Mucosa of descending colon (tissue), 3 donors: Measurements from ENCODE around the gene SF1. TPM values are rescaled to one million over a fixed set of nuclear protein-coding genes. Genes with fewer than 3 reads are reported as not detected.

Source experiments
- ATAC-seq: fragments of 200-7000 bp; cut with Tn5 transposase; one replicate; pipeline ENCODE4 v1.9.1; 2020; ENCODE audit warnings: mild to moderate bottlenecking, moderate library complexity
- DNase-seq, 3 donors: peaks; one replicate each; pipeline ENCODE4 v3.0.0-alpha.2; 2020
- H3K36me3 ChIP-seq: fragments of 200-600 bp; one replicate; pipeline ENCODE4 v1.8.0; 2021; ENCODE audit warnings: low read depth, mild to moderate bottlenecking
- H3K4me1 ChIP-seq: fragments of 200-600 bp; one replicate; pipeline ENCODE4 v1.8.0; 2021; ENCODE audit warnings: low read depth, mild to moderate bottlenecking
- H3K4me3 ChIP-seq: fragments of 200-600 bp; one replicate; pipeline ENCODE4 v1.8.0; 2021; ENCODE audit warnings: mild to moderate bottlenecking
- H3K9me3 ChIP-seq: fragments of 200-600 bp; one replicate; pipeline ENCODE4 v1.8.0; 2021; ENCODE audit warnings: mild to moderate bottlenecking
- intact Hi-C, 2 donors: fragments of 100-400 bp; cut with DNase I in 1 of 2; cut with micrococcal nuclease in 1 of 2; formaldehyde crosslinking; loops; one replicate each; pipeline versions ENCODE4 v1.11.0 to v1.11.1; 2022; cut with DNase I, micrococcal nuclease
- total RNA-seq, 3 donors: library from RNA; stranded (reverse); fragmentation: NEBNext Ultra II Directional in 2 of 3; extraction: Animal tissue kit (Norgen Biotek cat#: 25700) in 2 of 3; gene quantifications; one replicate each; pipeline versions ENCODE4 v1.2.1 to v1.2.4, GENCODE V29; 2021 to 2023
- TF ChIP-seq, protein P1 (sequence below): fragments of 200-600 bp; IDR thresholded peaks from one replicate; pipeline ENCODE4 v1.8.0; 2022; ENCODE audit warnings: antibody characterized with exemption, mild to moderate bottlenecking
- donor health status: DM: no; HTN: no; CAD: no; lungs with moderate emphysema.
- donor health status: DM: no; HTN: no; CAD: no.
- donor health status: DM: no; HTN: yes; CAD: no.

Gene SF1
- total RNA-seq, 3 donors from 2014 or later = 223 to 317 (median 241) TPM

DNA sequence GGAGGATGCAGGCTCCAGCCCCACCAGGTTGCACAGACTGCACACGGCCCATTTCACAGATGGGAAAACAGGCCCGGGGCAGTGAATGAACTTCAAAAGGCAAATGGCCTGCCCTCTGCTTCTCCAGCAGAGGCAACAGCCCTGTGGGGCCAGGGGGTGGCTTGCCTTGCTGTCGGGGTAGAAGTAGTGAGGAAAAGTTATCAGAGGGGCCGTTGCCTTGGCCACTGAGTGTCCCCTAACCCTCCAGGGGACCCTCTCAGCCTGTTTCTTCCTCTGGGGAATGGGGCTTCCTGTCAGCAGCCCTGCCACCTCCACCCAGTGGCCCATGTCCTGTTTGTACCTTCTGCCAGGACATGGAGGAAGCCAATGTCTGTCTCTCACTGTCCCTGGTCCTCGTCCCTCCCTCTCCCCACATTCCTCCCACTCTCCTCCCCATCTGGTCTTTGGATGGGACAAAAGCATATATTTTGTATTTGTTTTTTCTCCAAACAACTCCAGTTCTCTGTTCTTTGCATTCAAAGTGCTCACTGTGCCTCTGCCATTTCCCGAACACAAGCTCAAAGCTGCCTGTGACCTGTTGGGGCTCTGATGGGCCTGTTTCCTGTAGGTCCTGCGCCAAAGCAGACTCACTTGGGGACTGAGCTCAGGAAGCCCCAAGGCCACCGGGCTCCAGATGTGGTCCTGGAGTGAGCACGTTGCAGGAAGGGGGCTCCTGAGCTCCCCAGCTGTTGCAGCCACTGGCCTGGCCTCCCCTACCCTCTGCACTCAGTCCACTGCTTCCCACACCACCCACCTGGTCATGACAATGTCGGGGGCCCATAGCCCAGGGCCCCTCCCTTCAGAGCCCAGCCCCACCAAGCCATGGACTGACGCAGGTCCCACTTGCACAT, 15.2 kb upstream of the SF1 start:
- peak in 1 of 3 donors; percentile 33 for DNase-seq
- no peaks in the 10 kb centered on the region for H3K9me3 ChIP-seq
- intact Hi-C loops = no loop called here
- H3K4me1 ChIP-seq = no peaks in the 10 kb centered on the region
- no peaks in the 10 kb centered on the region for H3K36me3 ChIP-seq
- H3K4me3 ChIP-seq = no peak overlapping the region
- ATAC-seq = no peak
- TF ChIP-seq, protein P1, sequence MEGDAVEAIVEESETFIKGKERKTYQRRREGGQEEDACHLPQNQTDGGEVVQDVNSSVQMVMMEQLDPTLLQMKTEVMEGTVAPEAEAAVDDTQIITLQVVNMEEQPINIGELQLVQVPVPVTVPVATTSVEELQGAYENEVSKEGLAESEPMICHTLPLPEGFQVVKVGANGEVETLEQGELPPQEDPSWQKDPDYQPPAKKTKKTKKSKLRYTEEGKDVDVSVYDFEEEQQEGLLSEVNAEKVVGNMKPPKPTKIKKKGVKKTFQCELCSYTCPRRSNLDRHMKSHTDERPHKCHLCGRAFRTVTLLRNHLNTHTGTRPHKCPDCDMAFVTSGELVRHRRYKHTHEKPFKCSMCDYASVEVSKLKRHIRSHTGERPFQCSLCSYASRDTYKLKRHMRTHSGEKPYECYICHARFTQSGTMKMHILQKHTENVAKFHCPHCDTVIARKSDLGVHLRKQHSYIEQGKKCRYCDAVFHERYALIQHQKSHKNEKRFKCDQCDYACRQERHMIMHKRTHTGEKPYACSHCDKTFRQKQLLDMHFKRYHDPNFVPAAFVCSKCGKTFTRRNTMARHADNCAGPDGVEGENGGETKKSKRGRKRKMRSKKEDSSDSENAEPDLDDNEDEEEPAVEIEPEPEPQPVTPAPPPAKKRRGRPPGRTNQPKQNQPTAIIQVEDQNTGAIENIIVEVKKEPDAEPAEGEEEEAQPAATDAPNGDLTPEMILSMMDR = no peak

DNA sequence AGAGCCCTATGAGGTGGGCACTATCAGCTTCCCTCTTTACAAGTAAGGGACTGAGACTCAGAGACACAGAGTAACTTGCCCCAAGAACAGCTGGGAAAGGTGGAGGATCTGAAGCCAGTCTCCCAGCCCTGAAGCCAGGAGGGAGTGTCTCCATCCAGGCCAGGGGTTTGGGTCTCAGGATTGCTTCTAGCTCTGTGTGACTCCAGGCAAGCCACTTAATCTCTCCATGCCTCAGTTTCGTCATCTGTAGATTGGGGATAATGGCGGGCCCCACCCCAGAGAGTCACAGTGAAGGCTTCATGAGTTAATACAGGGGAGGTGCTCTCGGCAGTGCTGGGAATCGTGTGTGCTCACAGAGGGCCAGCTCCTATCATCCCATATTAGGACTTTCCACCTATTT, 14.1 kb upstream of the SF1 start:
- Histone ChIP-seq H3K4me1 (peaks cover 8% of the 10 kb centered on the region), H3K9me3 (no peaks in the 10 kb centered on the region), H3K4me3 (no peak overlapping the region), H3K36me3 (no peaks in the 10 kb centered on the region)
- TF ChIP-seq, protein P1 = no peak
- ATAC-seq (no peak), DNase-seq (no peak)
- intact Hi-C loops = no loop called here

DNA sequence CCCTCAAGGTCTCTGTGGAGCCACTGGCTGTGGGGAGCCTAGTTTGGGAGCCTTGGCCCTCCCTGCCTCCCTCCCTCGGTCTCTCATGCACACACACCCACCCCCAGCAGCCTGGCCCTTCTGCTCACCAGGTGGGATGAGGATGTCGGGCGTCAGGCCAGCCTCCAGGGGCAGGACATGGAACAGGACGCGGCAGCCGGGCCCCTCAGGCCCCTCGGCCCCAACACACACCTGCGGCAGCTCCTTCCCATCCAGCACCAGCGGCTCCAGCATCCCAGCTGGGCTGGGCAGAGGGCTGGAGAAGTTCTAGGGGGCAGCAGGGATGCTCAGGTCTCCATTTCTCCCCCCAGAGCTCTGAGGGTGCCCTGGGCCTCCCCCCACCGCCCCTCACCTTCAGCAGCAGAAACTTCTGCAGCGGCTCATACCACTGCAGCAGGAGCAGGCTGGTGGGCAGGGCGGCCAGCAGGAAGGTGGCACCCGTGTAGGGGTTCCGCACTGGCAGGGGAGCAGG, 13.5 kb upstream of the SF1 start:
- intact Hi-C loops = no loop called here
- H3K4me3 ChIP-seq = no peak overlapping the region
- ATAC-seq (no peak), DNase-seq (peak in 1 of 3 donors; percentile 46)
- no peaks in the 10 kb centered on the region for H3K36me3 ChIP-seq
- H3K4me1 ChIP-seq = peaks cover 10% of the 10 kb centered on the region
- TF ChIP-seq, protein P1 = no peak
- H3K9me3 ChIP-seq = no peaks in the 10 kb centered on the region

DNA sequence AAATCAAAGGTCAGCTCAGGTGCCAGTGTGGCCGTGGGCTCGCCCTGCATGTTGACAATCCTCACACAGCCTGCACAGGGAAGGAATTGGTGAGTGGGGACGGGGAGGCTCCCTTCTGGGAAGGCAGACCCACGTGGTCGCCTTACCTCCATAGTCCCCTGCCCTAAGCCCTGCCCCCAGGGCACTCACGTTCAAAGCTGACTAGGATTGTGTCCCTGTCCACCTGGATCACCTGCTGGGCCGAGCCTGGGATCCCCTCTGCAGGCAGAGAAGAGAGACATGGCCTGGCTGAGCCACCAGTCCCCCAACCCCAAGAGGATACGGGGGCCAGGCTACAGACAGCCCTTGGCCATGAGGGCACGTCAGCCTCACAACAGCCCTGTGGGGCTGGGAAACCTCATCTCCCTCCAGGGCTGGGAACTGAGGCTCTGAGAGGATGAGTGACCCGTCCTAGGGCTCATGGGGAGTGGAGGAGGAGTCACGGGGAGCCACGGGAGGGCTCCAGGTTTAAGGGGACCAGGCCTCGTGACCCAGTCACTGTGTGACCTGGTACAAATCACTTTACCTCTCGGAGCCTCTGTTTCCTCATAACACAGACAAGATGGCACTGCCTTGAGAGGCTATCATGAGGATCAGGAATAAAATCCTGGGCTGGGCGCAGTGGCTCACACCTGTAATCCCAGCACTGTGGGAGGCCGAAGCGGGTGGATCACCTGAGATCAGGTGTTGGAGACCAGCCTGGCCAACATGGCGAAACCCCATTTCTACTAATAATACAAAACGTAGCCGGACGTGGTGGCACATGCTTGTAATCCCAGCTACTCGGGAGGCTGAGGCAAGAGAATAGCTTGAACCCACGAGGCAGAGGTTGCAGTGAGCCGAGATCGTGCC, 12.1 kb upstream of the SF1 start:
- Histone ChIP-seq H3K36me3 (no peaks in the 10 kb centered on the region), H3K4me3 (no peak overlapping the region), H3K9me3 (no peaks in the 10 kb centered on the region), H3K4me1 (peaks cover 10% of the 10 kb centered on the region)
- DNase-seq (peak in 1 of 3 donors; percentile 43), ATAC-seq (no peak)
- TF ChIP-seq, protein P1 = no peak
- intact Hi-C loops = no loop called here

DNA sequence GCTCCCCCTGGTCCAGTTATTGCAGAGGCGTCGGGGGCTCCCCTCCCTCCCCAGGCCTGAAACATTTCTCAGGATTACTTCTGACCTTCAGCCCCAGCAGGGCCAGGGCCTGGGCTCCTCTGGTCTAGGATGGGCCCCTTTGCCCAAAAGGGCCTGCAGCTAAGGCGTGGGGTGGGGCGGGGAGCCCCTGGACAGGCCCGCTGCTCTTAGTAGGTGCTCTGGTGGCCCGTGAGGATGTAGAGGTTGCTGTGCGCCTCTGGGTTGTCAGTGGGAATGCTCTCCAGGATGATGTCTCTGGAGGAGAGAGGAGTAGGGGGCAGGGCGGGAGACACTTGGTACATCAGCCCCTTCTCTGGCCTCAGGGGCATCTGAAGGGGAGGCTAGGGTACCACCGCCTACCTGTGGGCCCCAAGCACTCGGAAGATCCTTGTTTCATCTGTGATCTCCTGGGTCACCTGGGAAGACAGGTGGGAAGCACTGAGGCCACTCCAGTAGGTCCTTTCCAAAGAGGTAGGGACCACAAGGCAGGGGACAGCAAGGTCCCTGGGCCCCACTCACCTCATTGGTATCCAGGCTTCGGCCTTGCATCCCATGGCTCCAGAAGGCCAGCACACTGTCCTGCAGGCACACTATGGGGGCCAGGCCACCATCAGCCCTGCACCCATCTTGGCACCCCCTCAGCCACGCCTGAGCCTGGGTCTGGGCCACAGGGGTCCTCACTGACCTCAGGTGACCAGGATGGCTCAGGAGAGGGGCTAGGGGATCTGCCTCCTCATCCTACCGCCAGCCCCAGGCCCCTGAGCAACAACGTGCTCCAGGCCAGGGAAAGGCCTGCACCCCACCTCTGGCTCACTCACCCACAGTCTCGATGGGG, 11.2 kb upstream of the SF1 start:
- H3K4me3 ChIP-seq = no peak overlapping the region
- peaks cover 16% of the 10 kb centered on the region for H3K4me1 ChIP-seq
- no peaks in the 10 kb centered on the region for H3K36me3 ChIP-seq
- no peak for ATAC-seq
- H3K9me3 ChIP-seq = no peaks in the 10 kb centered on the region
- TF ChIP-seq, protein P1 = no peak
- peak in 1 of 3 donors; percentile 43 for DNase-seq
- intact Hi-C loops = no loop called here
